ENCODE results near the gene DHX32. TPM values are rescaled to one million over a fixed set of nuclear protein-coding genes. Genes with fewer than 3 reads are reported as not detected.
"Not testable (repeated sequence)": the region's sequence is repeated elsewhere in the genome, so short reads cannot be mapped to it uniquely, and the experiment has no call there.

The DHX32 gene
- total RNA-seq, 4 donors from 2014 or later: 13.5 to 105 (median 30.9) TPM

- DNase-seq: peak; percentile 86
- intact Hi-C loops (cut with DNase I; ENCODE audit: low total_unique reads); H3K27me3 ChIP-seq; H3K9me3 ChIP-seq; H3K36me3 ChIP-seq; H3K4me1 ChIP-seq: not testable (repeated sequence)
- Histone ChIP-seq H3K27ac (peak within 1 kb of the TSS; percentile 72 to 76), H3K4me3 (peak within 1 kb of the TSS; percentile 56 to 63)
- TF ChIP-seq POLR2A (IDR thresholded peaks at IDR 0.05): peak; percentile 15 to 57
Measured at GRCh38 chr10:125896088-125896934, 15.2 kb upstream of the DHX32 start, which contains the start of gene FANK1. FANK1 (plus strand) TSS chr10:125896564; CDS start chr10:125896643, 79 bp downstream.

GRCh38 chr10:125895130-125896087 lies 14.3 kb upstream of the DHX32 start:
- intact Hi-C loops (cut with DNase I; ENCODE audit: low total_unique reads); H3K36me3 ChIP-seq; H3K4me1 ChIP-seq; H3K27me3 ChIP-seq; H3K9me3 ChIP-seq: not testable (repeated sequence)
- peak; percentile 24 to 34 for DNase-seq
- peak overlapping the region; percentile 56 to 63 for H3K4me3 ChIP-seq
- peak overlapping the region; percentile 72 to 76 for H3K27ac ChIP-seq

- H3K9me3 ChIP-seq; H3K27me3 ChIP-seq; H3K4me1 ChIP-seq; H3K27ac ChIP-seq; H3K4me3 ChIP-seq; intact Hi-C loops (cut with DNase I; ENCODE audit: low total_unique reads); DNase-seq; H3K36me3 ChIP-seq: not testable (repeated sequence)
Measured at GRCh38 chr10:125894176-125894575, 13.1 kb upstream of the DHX32 start.

DNA sequence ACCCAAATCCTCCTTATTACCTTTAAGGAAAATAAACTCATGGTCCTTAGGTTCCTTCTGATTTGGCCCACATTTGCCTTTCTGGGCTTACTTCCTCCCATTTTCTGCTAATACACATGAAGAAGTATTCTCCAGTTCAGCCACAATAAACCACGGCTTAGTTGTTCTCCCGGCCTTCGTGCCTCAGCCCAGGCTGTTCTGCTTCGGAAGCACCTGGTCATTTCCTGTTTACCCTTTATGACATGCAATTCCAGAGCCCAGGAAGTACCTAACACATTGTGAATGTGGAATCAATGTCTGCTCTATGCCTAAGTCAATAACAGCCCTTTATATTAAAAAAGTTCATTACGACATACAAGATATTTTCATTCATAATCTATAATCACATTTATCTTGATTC lies 11.3 kb upstream of the DHX32 start:
- H3K27me3 ChIP-seq; H3K9me3 ChIP-seq; intact Hi-C loops (cut with DNase I; ENCODE audit: low total_unique reads); H3K27ac ChIP-seq; H3K4me1 ChIP-seq; DNase-seq; H3K4me3 ChIP-seq; H3K36me3 ChIP-seq: not testable (repeated sequence)

GRCh38 chr10:125889441-125889840 lies 8.3 kb upstream of the DHX32 start:
- intact Hi-C loops (cut with DNase I; ENCODE audit: low total_unique reads); H3K27ac ChIP-seq: not testable (repeated sequence)

GRCh38 chr10:125886914-125887512 lies 5.9 kb upstream of the DHX32 start:
- no peaks in the 10 kb centered on the region for H3K27me3 ChIP-seq
- no peak for TF ChIP-seq POLR2A (IDR thresholded peaks at IDR 0.05)
- no peak for TF ChIP-seq CTCF (IDR thresholded peaks at IDR 0.05)
- intact Hi-C loops (cut with DNase I; ENCODE audit: low total_unique reads): no loop called here

More at GRCh38 chr10:125889441-125889840, 8.3 kb upstream of the DHX32 start:
- H3K4me1 ChIP-seq, H3K9me3 ChIP-seq, H3K36me3 ChIP-seq, H3K27me3 ChIP-seq, H3K4me3 ChIP-seq, DNase-seq: not testable (repeated sequence)

DNA sequence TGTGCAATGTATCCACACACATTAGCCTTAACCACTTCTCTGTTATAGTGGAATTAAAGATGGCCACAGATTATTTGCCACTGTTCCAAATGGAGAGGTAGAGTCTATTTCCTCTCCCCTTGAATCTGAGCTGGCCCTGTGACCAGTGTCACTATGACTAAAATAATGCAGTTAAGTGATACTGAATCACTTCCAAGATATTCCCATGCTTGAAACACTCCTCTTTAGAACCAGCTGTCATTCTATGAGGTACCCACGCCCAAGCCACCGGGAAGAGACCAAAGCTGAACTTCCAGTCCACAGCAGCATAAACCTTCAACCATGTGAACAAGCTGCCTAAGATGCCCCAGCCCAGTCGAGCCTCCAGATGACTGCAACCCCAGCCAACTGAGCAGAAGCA lies 2.1 kb upstream of the DHX32 start:
- no peak overlapping the region for H3K4me3 ChIP-seq
- no peaks in the 10 kb centered on the region for H3K9me3 ChIP-seq
- H3K4me1 ChIP-seq: no peaks in the 10 kb centered on the region
- intact Hi-C loops (cut with DNase I; ENCODE audit: low total_unique reads): no loop called here
- no peaks in the 10 kb centered on the region for H3K27me3 ChIP-seq
- DNase-seq: no peak
- H3K27ac ChIP-seq: no peak overlapping the region
- H3K36me3 ChIP-seq: no peaks in the 10 kb centered on the region
- no peak for TF ChIP-seq CTCF (IDR thresholded peaks at IDR 0.05)
- TF ChIP-seq POLR2A (IDR thresholded peaks at IDR 0.05): no peak

More at GRCh38 chr10:125886914-125887512, 5.9 kb upstream of the DHX32 start:
- H3K9me3 ChIP-seq: no peaks in the 10 kb centered on the region
- no peak overlapping the region for H3K27ac ChIP-seq
- DNase-seq: no peak
- no peak overlapping the region for H3K4me3 ChIP-seq
- no peaks in the 10 kb centered on the region for H3K4me1 ChIP-seq
- no peaks in the 10 kb centered on the region for H3K36me3 ChIP-seq

All from uterus (tissue), 4 donors.